Urinary bladder (tissue), 4 donors: ENCODE data around the gene MMS22L. TPM values are rescaled to one million over a fixed set of nuclear protein-coding genes. Genes with fewer than 3 reads are reported as not detected.

Experiments used
- DNase-seq: peaks from one replicate; pipeline ENCODE4 v3.0.0-alpha.2; 2015; ENCODE audit errors: extremely low spot score
- H3K27ac ChIP-seq: one replicate; pipeline ENCODE4 v1.5.1; 2013; ENCODE audit warnings: low read depth, mild to moderate bottlenecking, moderate library complexity
- H3K36me3 ChIP-seq: one replicate; pipeline ENCODE4 v1.6.1; 2013; ENCODE audit warnings: mild to moderate bottlenecking, moderate library complexity; ENCODE audit not compliant: insufficient read depth
- H3K4me1 ChIP-seq: one replicate; pipeline ENCODE4 v1.6.1; 2013; ENCODE audit warnings: mild to moderate bottlenecking, moderate library complexity; ENCODE audit not compliant: insufficient read depth
- H3K4me3 ChIP-seq: one replicate; pipeline ENCODE4 v1.5.1; 2013; ENCODE audit warnings: low read depth, low read length
- WGBS: extraction: QIAGEN DNeasy Blood & Tissue Kit; methylation state at CpG from one replicate; pipeline ENCODE4 v1.1.7; 2013; 5-methylcytosine and 5-hydroxymethylcytosine counted together
- polyA plus RNA-seq: library from polyadenylated mRNA; stranded (reverse); fragments of 200-250 nt; gene quantifications from one replicate; pipeline ENCODE4 v1.2.3, GENCODE V29; 2013
- total RNA-seq: library from RNA; depleted of rRNA; stranded (reverse); fragments of >200 nt; gene quantifications from one replicate; pipeline ENCODE4 v1.2.3, GENCODE V29; 2014
- donor health status: healthy with polysubstance abuse.
- donor health status: healthy.

MMS22L gene
- total and polyA plus RNA-seq, 2 donors: 2.7 to 32.3 TPM

DNA sequence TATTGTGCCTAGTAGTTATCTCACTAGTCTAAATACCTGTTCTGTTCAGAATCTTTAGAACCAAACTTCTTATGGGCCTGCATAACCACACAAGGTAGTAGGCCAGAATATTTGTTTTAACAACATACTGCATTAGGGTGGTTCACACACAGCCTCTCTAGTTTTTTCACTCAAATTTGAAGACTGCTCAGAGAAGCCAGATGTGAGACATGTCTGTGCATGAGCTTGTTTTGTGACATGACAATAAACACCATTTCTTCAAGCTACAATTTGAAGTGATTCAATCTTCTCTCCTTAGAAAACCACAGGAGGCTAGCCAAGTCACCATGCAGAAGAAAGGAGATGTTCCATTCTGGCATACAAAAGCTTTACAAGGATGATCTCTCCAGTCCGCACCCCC lies 135.6 kb downstream of the MMS22L start:
- no peak overlapping the region for H3K4me3 ChIP-seq
- no peaks in the 10 kb centered on the region for H3K4me1 ChIP-seq
- 97% methylated on average over 1 of the region's 1 CpG for WGBS
- no peaks in the 10 kb centered on the region for H3K36me3 ChIP-seq
- DNase-seq: no peak
- no peak overlapping the region for H3K27ac ChIP-seq

DNA sequence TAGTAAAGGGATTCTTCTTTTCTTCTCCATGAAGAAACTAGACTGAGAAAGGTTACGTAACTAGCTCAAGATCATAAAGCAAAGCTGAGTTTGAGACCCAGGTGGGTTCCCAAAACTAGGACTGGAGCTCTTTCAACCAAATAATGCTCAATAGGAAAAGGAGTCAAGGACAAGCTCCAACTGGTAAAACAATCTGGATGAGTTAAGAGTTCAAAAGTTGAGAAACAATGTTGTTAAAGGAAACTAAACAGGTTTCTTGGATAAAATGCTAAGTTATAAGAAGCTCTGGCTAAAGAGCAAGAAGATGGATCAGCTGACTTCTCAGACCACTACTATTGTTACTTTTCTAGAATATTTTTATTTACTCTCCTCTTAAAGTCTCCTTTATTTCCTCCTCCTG lies 137.3 kb downstream of the MMS22L start:
- Histone ChIP-seq H3K27ac (no peak overlapping the region), H3K36me3 (no peaks in the 10 kb centered on the region), H3K4me3 (no peak overlapping the region), H3K4me1 (no peaks in the 10 kb centered on the region)
- 98% methylated on average over 1 of the region's 1 CpG for WGBS
- DNase-seq: no peak

DNA sequence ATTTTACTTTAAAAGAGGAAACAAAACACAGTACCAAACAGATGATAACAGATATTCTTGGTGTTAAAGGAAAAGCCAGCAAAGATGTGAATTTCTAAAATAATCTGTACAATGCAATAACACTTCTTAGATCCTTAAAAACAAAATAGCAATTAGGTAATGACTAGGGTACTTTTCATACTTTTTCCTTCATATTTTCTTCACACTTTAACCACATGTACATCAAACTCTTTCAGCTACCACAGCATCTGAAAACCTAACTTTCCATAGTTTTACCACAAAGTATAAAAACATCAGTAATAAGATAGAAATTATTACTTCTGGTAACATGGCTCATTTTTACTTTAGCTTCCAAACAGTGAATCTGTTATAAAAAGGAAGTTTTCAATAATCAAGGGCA lies 141.3 kb downstream of the MMS22L start:
- H3K36me3 ChIP-seq: no peaks in the 10 kb centered on the region
- no peak for DNase-seq
- no peaks in the 10 kb centered on the region for H3K4me1 ChIP-seq
- H3K27ac ChIP-seq: no peak overlapping the region
- no peak overlapping the region for H3K4me3 ChIP-seq

DNA sequence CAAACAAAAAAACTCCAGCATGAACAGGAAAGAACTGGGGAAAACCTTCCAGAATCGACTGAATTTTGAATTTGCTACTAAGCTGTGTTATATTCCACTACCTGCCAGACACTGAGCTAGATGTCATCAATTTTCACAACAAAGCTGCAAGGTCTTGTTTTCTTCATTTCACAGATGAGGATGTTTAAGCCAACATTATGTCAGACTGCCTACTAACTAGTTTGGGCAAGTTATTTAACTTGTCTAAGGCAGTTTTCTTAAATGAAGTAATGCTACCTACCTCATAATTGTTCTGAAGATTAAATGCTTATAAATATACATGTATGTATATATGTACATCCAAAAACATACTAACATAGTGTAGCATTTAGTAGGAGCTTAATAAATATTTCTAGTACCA lies 144.4 kb downstream of the MMS22L start:
- H3K4me3 ChIP-seq: no peak overlapping the region

DNA sequence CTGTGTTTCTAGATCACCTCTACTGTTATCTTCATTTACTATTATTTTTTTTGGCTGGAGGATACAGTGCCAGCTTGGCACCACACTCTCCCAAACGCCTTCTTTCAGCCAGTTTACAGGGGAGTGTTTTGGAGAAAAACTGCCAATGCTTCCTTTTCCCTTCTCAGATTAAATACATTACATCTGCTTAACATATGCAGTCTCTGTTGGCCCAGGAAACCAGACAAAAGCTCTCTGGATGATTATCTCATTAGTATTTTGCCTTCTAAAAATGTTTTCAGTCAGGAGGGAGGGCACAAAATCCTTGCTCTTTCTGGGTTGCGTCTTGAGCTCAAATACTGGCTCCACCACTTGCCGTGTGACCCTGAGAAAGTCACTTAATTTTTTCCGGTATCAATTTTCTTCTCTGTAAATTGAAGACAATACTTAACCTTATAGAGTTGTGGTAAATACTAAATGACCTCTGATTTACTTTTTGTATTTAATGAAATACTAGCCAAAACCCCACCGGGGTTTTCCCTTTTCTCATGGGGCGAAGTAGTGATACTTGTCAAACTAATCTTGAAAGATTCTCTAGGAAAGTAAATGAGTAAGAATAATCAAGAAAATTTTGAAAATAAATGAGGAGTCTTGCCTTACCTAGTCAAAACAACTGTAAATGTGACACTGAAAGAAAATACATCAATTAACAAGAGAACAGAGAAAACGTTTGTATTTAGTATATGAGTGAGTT lies 146.2 kb downstream of the MMS22L start:
- DNase-seq: no peak
- Histone ChIP-seq H3K4me1 (no peaks in the 10 kb centered on the region), H3K4me3 (no peak overlapping the region), H3K36me3 (no peaks in the 10 kb centered on the region), H3K27ac (no peak overlapping the region)
- 78% methylated on average over 7 of the region's 7 CpGs for WGBS

More for the DNA sequence above, 144.4 kb downstream of the MMS22L start:
- Histone ChIP-seq H3K36me3 (no peaks in the 10 kb centered on the region), H3K27ac (no peak overlapping the region), H3K4me1 (no peaks in the 10 kb centered on the region)
- no peak for DNase-seq
- WGBS: 98% methylated on average over 1 of the region's 1 CpG

DNA sequence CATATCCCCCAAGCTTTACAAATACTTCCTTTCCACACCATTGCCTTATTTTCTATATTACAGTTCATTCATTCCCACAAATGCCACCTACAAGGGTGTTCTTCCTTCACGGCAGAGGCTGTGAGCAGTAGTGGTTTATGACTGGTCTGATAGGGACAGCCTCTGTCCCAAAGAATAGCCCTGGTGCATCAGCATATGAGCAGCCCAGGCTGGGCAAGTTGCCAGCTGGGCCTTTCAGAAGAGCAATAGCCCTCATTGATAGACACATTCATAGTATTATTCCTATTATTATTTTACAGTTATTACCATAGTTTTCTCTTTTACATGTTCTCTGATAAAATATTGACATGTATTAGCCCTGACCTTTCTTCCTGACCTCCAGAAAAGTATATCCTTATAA lies 149.9 kb downstream of the MMS22L start:
- Histone ChIP-seq H3K4me3 (no peak overlapping the region), H3K4me1 (no peaks in the 10 kb centered on the region), H3K27ac (no peak overlapping the region), H3K36me3 (no peaks in the 10 kb centered on the region)
- no peak for DNase-seq
- WGBS: 39% methylated on average over 1 of the region's 1 CpG

DNA sequence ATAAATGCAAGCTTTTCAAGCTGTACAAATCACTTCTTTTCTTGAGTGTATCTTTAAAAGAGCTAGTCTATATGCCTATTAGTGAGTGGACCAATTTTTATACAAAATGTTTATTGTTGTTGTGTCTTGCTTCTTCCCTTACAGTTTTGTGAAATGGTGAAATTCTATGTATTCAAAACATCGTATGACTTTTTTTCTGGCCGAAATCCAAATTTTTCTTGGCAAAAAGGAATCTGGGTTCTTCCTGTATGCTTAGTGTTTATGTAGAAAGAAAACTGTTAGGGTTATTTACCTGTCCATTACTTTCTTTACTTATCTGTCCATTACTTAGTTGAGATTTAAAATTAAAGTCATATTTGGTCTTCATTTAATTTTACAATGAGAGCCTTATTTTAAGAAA lies 153.9 kb downstream of the MMS22L start:
- no peaks in the 10 kb centered on the region for H3K36me3 ChIP-seq
- H3K4me3 ChIP-seq: no peak overlapping the region
- DNase-seq: no peak
- no peaks in the 10 kb centered on the region for H3K4me1 ChIP-seq
- H3K27ac ChIP-seq: no peak overlapping the region
- WGBS: 48% methylated on average over 2 of the region's 2 CpGs

DNA sequence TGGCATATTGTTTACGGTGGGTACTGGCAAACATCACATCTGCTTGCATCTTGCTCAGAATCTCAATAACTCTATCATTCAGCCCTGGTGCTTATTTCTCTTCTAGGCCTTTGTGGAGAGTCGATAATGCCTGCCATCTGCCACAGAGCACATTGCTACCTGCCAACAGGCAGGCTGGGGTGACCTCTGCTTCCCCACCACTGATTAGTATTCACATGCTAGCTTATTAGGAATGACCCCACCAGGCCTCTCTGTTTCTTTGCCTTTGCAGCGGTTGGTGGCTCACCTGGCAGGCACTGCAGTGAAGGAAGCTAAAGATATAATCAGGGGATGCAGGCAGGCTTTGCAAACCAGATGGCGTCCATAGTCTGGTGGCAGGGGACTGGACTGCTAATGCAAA lies 154.5 kb downstream of the MMS22L start:
- Histone ChIP-seq H3K36me3 (no peaks in the 10 kb centered on the region), H3K4me3 (no peak overlapping the region), H3K4me1 (no peaks in the 10 kb centered on the region), H3K27ac (no peak overlapping the region)
- WGBS: 68% methylated on average over 4 of the region's 4 CpGs
- DNase-seq: no peak

DNA sequence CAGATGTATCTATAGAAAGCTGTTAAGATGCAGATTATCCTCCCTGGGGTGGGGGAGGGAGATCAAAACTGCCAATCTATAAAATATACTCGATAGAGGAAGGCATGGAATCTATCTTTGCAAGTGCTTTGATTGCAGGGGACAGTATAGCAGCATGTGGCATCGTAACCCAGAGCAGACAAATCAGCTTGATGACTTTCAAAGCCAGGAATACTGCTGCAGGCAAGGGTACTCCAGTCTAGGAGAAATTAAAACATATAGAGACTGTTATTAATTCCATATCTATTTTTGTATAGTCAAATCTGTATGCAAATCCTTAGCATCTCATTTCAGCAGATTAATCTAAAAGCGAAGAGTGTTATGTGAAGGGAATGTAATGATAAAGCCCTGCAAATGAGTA lies 159.4 kb downstream of the MMS22L start:
- no peak for DNase-seq
- H3K4me3 ChIP-seq: no peak overlapping the region
- no peak overlapping the region for H3K27ac ChIP-seq
- no peaks in the 10 kb centered on the region for H3K4me1 ChIP-seq
- H3K36me3 ChIP-seq: no peaks in the 10 kb centered on the region
- 50% methylated on average over 3 of the region's 3 CpGs for WGBS

DNA sequence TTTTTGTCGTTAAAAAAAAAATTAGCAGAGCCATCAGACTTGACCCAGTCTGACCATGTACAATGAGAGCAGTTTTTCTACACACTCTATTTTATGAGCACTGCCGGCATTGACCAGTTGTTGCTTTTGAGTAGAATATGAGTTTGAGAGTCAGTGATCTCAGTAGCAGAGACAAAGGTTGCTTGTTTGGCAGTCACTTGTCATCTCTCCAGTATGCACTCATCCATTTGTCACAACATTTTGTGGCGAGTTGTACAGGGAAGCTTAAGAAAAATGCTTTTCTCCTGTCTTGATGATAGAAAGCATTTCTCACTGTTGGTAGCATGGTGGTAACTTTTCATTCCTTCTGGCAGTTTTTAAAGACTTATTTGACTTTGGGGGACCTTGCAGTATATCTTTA lies 159.9 kb downstream of the MMS22L start:
- WGBS: 67% methylated on average over 3 of the region's 3 CpGs
- H3K36me3 ChIP-seq: no peaks in the 10 kb centered on the region
- H3K27ac ChIP-seq: no peak overlapping the region
- no peaks in the 10 kb centered on the region for H3K4me1 ChIP-seq
- DNase-seq: no peak
- H3K4me3 ChIP-seq: no peak overlapping the region

DNA sequence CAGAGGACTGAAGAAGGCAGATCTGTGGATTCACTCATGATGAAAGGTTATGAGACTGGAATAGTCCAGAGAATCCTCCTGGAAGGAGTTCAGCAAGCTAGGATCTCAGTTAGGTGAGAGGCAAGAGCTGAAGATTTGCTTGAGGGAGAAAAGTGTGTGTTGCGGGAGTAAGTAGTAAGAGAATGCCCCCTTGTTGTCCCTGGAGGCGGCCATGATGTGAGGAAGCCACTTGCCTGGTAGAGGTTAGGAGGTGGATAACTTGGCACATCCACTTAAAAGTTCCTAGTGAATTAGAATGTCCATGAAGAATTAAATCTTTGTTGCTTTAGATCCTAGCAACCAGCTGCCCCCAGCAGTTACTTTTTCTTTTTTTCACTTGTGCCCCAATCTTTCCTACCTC lies 162.5 kb downstream of the MMS22L start:
- DNase-seq: no peak
- Histone ChIP-seq H3K27ac (no peak overlapping the region), H3K4me3 (no peak overlapping the region), H3K36me3 (peaks cover 2% of the 10 kb centered on the region), H3K4me1 (no peaks in the 10 kb centered on the region)
- WGBS: 98% methylated on average over 2 of the region's 2 CpGs

DNA sequence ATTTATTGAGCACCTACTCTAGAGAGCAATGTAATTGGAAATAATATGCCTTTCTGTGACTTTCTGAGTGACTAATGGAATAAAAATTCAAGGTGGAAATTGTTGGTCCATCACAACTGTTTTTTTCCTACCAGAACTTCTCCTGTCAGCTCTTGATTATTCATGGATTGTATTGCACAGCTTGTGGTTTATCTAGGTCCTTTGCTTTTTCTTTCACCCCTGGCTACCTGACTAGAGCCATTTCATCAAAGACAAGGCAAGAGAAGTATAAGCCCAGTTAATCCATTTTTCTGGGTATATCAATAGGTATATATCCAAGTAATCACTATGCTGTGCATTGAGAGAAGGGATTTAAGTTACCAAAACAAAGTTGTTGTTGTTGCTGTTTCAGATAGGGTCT lies 168.4 kb downstream of the MMS22L start:
- no peak overlapping the region for H3K27ac ChIP-seq
- H3K4me1 ChIP-seq: no peaks in the 10 kb centered on the region
- H3K4me3 ChIP-seq: no peak overlapping the region
- DNase-seq: no peak
- H3K36me3 ChIP-seq: peaks cover 2% of the 10 kb centered on the region

DNA sequence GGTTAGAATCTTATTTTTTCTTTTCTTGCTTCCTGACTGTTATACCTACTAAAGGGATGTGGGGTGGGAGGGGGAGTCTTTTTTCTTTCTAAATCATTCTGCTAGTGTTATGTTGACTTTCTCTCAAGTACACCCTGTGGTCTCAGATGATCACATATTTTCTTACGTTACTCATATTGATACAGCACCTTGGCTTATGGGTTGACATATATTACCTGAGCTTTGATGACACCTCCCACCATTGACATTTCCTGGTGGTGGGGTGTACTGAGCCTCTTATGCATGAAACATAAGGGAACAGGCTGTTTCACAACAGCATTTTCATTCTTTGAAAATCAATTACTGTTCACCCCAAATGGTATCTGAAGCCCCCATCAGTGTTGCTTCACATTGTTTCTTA lies 169.8 kb downstream of the MMS22L start:
- Histone ChIP-seq H3K27ac (no peak overlapping the region), H3K36me3 (peaks cover 2% of the 10 kb centered on the region), H3K4me1 (no peaks in the 10 kb centered on the region), H3K4me3 (no peak overlapping the region)
- 73% methylated on average over 1 of the region's 1 CpG for WGBS
- DNase-seq: no peak

DNA sequence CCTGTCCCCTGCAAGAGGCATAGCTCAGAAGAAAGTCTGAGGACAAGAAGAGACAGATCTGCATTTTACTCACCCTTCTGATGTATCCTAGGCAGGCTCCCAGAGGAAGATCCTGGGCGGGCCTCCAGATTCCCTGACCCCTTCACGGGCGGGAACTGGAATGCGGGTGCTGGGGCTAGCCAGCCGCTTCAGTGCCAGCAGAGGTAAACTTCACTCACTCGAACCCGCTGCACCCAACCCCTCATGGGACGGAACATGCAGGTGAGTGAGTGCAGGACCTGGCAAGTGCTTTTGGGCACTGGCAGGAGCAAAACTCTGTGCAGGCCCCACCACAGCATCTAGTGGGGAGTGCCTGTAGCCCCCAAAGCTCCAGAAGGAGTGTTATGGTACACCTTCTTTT lies 171.8 kb downstream of the MMS22L start:
- H3K4me1 ChIP-seq: no peaks in the 10 kb centered on the region
- no peaks in the 10 kb centered on the region for H3K36me3 ChIP-seq
- H3K27ac ChIP-seq: no peak overlapping the region
- no peak overlapping the region for H3K4me3 ChIP-seq
- WGBS: 92% methylated on average over 8 of the region's 8 CpGs
- DNase-seq: no peak

DNA sequence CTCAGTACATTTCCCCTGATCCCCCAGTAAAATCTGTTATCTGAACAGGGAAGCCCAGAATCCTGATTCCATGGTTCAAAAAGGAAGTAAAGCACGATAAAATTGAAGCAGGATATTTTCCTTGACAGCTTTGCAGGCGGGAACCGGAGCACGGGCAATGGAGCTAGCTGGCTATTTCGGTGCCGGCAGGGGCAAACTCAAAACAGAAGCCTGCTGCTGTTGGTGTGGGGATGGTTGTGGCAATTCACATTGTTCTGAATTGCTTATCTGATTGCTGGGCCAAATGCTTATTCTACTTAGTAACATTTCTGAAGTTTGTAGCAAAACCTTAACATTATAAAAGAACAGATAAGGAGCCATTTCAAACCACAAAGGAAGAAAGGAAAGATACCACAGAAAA lies 172.4 kb downstream of the MMS22L start:
- 23% methylated on average over 6 of the region's 6 CpGs for WGBS
- no peak overlapping the region for H3K27ac ChIP-seq
- no peak overlapping the region for H3K4me3 ChIP-seq
- no peaks in the 10 kb centered on the region for H3K4me1 ChIP-seq
- DNase-seq: no peak
- H3K36me3 ChIP-seq: no peaks in the 10 kb centered on the region
